Neural progenitor cell (in vitro differentiated cells): ENCODE results near the gene CEP131.

ENCODE experiments used
- CTCF ChIP-seq: fragments of 200-600 bp; sonication (generic); IDR thresholded peaks from 2 replicates; pipeline ENCODE4 v1.5.1; 2017; ENCODE audit warnings: antibody characterized with exemption, mild to moderate bottlenecking
- EZH2 ChIP-seq: fragments of 200-600 bp; sonication (generic); IDR thresholded peaks from 2 replicates; pipeline ENCODE4 v1.6.1; 2017; ENCODE audit warnings: antibody characterized with exemption, mild to moderate bottlenecking, moderate library complexity
- EZH2phosphoT487 ChIP-seq: fragments of 200-600 bp; sonication (generic); IDR thresholded peaks from 2 replicates; pipeline ENCODE4 v1.6.1; 2017; ENCODE audit warnings: antibody characterized with exemption

- TF ChIP-seq CTCF (no peak), EZH2phosphoT487 (no peak), EZH2 (no peak)
These were observed 29.1 kb downstream of the CEP131 start for GRCh38 chr17:81193470-81194224.
